HG02885 (cell line): ENCODE measurements around the gene TMEM120B.
"Not testable (repeated sequence)": the region's sequence is repeated elsewhere in the genome, so short reads cannot be mapped to it uniquely, and the experiment has no call there.

ENCODE experiments used
- ATAC-seq: cut with Tn5 transposase; IDR thresholded peaks from one replicate; pipeline ENCODE4 v1.9.1; 2021; ENCODE audit warnings: mild to moderate bottlenecking; ENCODE audit not compliant: unreplicated experiment, poor library complexity

Gene TMEM120B

DNA sequence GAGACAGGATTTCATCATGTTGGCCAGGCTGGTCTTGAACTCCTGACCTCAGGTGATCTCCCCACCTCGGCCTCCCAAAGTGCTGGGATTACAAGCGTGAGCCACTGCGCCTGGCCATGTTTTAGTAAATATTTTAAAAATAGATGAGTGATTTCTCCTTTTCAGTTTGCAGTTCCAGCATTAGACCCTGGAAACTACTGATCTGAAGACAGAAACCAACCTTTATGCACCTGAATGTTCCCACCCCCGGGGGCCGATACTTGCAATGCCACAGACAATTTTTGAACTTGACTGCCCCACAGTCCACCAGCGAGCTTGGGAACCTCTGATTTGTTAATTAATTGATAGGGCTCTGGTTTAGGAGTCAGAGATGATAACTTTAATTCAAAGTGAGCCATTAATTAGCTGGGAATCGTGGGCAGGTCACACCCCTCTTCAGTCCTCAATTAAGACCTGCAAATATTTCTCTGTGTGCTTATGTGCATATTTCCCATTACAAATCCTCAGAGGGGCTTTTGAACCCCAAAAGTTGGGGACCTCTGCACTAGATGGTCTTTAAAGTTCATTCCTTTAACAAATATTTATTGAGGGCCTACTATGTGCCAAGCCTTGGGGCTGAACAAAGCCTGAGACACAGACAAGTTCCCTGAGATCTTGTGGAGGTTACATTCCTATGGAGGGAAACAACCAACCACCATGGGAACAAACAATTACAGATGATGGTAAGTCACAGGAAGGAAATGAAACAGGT is 4.1 kb upstream of the TMEM120B start:
- no peak for ATAC-seq

DNA sequence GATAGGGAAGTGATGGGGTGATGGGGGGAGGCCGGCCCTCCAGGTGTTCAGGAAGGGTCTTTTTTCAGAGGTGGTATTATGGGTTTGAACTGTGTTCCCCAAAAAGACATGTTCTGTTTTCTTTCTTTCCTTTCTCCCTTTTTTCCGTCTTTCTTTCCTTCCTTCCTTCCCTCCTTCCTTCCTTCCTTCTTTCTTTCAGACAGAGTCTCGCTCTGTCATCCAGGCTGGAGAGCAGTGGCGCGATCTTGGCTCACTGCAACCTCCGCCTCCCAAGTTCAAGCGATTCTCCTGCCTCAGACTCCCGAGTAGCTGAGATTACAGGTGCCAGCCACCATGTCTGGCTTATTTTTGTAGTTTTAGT is 3.5 kb upstream of the TMEM120B start:
- ATAC-seq: not testable (repeated sequence)

DNA sequence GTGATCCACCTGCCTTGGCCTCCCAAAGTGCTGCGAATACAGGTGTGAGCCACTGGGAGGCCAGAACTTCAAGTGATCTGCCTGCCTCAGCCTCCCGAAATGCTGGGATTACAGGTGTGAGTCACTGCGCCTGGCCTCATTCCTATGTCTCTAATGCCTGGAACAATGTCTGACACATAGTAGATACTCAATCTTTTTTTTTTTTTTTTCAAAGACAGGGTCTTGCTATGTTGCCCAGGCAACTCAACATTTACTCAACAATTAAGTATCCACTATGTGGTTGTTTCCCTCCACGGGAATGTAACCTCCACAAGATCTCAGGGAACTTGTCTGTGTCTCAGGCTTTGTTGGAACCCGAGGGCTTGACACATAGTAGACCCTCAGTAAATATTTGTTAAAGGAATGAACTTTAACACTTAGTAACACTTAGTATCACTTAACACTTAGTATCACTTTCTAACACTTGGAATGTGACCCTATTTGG is 3.0 kb upstream of the TMEM120B start:
- no peak for ATAC-seq

DNA sequence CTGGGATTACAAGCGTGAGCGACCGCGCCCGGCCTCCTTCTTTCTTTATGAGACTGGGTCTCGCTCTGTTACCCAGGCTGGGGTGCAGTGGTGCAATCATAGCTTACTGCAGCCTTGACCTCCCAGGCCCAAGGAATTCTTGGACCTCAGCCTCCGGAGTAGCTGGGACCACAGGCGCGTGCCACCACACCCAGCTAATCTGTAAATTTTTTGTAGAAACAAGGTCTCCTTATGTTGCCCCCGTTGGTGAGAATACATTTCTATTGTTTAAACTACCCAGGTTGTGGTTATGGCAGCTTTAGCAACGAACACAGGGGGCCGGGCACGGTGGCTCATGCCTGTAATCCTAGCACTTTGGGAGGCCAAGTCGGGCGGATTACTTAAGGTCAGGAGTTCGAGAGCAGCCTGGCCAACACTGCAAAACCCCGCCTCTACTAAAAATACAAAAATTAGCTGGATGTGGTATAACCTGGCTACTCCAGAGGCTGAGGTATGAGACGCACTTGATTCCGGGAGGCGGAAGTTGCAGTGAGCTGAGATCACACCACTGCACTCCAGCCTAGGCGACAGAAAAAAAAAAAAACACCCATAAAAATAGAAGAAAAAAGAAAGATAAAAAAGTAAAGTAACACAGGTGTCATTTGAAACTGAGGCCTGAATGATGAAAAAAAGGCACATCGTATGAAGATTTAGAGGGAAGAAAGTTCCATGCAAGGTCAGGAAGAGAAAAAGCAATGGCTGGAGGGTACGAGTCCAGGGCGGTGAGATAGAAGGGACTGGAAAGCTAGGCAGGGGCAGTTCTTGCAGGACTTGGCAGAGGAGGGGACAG is 977 bp upstream of the TMEM120B start:
- ATAC-seq: no peak

DNA sequence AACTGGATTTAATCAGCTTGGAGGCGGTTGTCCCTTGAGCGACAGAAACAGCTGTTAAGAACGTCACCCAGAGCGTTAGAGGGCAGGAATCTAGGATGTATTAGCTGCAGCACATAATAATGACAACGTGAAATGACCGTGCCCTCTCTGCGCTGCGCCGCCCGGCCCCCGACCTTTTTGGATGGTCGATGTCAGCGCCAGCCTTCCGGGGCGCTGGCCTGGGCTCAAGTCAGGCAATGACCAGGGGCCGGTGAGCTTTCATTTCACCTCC is 427 bp upstream of the TMEM120B start:
- peak; percentile 38 for ATAC-seq

DNA sequence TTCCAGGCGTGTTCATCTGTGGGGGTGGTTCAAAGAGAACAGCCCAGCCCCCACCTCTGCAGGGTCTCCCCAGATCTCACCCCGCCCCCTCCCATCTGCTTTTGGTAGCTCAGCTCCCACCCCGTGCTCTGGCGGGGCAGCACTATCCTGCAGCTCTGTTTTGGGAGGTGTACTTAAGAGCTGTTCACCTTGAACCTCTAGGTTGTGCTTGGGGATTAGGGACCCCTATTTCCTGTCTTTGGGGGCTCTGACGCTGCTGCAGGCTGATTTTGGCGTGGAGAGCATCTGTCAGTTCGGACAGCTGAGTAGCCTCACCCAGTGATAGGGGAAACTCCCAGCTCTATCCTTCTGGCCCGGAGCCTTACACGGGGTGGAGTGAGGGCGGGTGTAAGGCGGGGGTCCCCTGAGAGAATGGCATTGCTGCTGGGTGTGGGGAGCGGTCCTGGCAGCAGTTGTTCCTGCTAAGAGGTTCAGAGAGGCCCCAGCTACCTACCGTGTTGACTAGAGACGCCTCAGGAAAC is 765 bp downstream of the TMEM120B start:
- ATAC-seq: no peak

DNA sequence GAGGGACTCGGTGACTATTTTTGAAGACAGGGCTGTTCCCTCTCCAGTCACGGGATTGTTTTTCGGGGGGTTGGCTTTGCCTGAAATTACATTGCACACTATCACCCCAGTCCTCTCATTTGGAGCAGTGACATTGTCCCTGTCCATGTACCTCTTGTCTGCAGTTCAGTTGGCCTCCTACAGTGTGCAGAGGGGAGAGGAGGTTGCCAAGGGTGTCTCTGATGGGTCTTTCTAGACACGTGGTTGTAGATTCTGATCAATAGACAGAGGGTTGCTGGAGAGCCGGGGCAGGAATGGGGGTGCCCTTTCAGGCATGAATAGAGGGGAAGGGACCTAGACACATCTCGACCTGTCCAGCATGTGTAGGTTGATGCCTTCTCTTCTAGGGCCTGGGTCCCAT is 1.2 kb downstream of the TMEM120B start:
- ATAC-seq: no peak

DNA sequence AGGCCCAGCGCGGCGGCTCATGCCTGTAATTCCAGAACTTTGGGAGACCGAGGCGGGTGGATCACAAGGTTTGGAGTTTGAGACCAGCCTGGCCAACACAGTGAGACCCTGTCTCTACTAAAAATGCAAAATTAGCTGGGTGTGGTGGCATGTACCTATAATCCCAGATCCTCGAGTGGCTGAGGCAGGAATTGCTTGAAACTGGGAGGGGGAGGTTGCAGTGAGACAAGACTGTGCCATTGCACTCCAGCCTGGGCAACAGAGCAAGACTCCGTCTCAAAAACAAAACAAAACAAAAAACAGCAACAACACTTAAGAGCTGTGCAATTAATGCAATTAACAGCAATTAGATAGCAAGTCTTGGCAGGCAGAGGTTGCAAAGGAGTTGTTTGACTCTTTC is 2.5 kb downstream of the TMEM120B start:
- not testable (repeated sequence) for ATAC-seq

DNA sequence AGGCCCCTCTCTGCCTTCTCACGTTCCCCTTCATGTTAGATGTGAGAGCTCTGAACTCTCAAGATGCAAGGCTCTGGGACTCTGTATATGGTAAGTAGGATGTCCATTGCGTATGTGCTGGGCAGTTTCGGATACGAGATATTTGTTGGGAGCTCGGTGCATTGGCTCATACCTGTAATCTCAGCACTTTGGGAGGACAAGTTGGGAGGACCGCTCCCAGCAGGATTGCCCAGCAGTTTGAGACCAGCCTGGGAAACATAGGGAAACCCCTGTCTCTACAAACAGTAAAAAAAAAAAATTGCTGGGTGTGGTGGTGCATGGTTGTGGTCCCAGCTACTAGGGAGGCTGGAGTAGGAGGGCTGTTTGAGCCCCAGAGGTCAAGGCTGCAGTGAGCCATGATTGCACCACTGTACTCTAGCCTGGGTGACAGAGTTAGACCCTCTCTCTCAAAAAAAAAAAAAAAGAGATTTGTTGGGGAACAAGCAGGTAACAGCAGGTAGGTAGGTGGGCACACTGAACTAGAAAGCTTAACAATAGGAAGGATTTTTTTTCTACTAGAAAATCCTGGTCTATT is 3.4 kb downstream of the TMEM120B start:
- ATAC-seq: no peak

DNA sequence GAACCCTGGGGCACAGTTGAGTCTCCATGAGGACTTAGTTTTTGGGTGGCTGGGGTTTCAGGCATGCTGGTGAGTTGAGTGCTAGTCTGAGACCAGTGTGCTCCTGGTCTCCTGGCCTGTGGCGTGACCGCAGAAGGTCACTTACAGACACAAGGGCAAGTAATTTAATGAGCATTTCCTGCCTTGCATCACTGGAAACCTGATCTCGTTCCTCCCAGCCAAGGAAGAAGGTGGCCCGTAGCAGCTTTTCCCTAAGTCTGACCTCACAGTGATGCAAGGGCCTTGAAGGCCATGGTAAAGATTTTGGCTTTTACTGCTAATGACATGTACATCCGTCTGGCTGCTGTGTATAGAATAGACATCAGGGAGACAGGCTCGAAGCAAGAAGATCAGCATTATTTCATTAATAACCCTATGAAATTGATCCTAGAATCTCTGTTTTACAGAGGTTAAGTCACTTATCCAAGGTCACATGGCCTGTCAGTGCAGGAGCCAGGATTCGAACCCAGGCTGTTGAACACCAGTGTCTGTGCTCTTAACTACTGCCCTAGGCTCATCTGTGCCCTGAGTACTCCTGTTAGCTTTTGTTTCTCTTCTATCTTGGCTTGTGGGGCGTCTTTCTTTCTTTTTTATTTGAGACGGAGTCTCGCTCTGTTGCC is 4.6 kb downstream of the TMEM120B start:
- ATAC-seq: no peak

DNA sequence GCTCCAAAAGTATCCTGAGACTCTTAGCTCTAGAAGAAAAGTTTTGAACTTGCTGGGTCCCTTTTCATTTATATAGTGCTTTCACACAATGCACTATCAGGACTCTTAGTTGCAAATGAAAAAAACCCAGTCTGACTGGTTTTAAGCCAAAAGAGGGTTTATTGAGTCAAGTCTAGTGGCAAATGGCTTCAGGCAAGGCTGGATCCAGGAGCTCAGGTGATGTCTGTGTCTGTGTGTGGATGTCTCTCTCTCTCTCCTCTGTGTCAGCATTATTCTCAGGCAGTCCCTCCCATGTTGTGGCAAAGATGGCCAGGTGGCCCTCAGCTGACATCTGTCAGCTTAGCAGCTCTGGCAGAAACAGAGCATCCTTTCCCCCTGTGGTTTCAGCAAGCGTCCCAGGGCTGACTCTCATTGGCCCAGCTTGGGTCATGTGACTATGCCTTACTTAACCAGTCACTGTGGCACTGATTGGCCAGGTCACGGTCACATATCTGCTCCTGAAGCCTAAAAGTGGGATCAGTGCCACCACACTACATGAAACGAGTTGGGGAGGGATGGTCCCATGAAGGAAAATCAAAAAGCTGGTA is 6.2 kb downstream of the TMEM120B start:
- no peak for ATAC-seq

DNA sequence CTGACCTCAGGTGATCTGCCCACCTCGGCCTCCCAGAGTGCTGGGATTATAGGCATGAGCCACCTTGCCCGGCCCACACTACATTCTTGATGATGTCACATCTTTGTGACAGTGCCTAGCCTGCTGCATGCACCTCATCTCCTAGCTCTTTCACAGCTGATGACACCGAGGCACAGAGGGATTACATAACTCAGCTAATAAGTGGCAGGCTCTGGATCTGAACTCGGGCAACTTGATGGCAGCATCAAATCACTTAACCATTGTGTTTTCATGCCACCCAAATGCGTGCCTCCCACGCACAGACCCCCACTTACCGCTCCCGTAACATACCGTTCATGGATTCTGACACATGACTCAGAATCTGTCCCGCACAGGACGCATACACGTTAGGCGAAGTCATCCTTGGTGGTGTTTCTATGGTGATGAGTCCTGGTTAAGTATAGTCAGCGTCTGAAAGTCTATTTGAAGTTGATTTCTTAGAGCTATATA is 7.4 kb downstream of the TMEM120B start:
- no peak for ATAC-seq

DNA sequence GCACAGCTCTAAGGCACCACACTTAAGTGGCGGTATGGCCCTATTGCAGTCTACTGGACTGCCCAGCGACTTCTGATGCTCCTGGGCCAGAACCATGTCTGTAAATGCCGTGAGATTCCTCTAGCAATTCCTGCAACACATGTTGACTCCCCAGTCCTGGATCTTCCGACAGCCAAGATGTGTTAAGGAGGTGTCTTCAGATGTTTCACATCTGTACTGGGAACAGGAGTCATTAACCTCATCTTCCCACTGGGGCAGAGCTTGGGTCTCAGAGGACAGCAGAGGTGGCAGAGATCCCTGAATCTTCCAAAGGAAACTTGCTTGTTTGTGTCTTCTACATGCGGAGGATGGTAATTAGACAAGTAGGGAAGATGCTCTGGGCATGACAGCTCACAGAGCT is 8.2 kb downstream of the TMEM120B start:
- no peak for ATAC-seq

DNA sequence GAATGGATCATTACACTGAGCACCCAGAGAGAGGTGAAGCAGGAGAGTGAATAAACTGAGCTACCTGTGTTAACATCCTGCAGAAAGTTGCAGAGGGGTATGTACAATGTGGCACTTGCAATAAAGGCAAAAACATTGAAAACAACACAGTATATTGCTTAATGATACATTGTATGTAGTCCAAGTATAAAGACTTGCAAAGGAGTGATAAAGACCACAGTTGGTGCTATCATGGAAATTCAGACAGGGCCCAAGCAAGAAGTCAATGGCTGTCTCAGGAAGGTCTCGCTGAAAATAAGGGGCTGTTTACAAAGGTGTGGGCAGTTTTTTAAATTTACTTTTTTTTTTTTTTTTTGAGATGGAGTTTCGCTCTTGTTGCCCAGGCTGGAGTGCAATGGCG is 10.0 kb downstream of the TMEM120B start:
- no peak for ATAC-seq

DNA sequence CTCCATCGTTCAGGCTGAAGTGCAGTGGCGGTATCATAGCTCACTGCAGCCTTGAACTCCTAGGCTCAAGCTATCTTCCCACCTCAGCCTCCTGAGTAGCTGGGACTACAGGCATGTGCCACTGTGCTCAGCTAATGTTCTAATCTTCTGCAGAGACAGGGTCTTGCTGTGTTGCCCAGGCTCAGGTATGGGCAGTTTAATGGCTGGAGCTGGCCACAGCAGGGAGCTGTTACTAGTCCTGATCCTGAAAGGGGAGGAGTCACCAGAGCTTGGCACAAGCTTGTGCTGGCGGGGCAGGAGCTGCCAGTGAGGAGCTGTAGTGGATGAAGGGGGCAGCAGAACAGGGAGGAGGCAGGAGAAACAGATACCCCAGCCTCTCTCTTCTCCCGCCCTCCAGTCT is 10.6 kb downstream of the TMEM120B start:
- ATAC-seq: no peak

DNA sequence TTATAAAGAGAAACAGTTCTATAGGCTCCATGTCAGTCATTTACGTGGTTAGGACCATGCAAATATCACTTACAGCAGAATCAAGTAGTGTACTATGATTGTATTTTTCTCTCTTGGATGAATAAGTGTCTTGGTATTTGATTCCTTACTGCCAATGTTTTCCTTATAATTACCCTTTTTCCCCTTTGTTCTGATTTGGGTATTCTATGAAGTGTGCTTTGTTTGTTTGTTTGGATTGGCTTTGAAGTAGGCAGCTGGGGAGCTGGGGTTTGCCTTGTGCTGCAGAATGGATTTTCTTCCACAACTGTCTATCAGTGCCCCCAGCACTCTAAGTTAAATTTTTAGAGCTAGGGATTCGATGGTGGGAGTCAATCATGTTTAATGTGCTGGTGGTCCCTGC is 12.4 kb downstream of the TMEM120B start:
- no peak for ATAC-seq

DNA sequence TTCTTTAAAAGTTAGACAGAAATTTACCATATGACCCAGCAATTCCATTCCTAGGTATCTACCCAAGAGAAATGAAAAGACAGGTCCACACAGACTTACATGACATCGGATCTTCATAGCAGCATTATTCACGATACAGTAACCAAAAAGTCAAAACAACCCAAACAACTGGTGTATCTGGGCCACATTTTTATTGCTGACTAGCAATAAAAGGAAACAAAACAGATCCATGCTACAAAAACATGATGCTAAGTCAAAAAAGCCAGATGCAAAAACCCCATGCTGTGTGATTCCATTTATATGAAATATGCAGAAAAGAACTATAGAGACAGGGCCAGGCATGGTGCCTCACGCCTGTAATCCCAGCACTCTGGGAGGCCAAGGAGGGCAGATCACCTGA is 12.9 kb downstream of the TMEM120B start:
- no peak for ATAC-seq

DNA sequence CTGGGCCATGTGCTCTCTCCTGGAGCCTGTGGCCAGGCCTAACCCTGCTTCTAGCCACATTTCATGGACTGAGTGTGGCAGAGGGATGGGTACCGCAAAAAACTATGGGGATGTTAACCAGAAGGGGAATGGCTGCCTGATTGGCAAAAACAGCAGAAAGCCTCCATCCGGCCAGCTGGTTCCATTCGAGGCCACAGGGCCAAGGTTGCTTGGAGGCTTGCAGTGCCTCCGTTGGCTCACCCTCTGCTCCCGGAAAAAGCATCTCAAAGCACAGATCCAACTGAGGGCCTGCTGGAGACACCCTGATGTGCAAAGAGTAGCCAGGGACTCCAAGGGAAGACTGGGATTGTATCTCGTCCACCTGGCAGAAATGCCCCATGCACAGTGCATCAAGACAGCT is 16.5 kb downstream of the TMEM120B start:
- no peak for ATAC-seq

DNA sequence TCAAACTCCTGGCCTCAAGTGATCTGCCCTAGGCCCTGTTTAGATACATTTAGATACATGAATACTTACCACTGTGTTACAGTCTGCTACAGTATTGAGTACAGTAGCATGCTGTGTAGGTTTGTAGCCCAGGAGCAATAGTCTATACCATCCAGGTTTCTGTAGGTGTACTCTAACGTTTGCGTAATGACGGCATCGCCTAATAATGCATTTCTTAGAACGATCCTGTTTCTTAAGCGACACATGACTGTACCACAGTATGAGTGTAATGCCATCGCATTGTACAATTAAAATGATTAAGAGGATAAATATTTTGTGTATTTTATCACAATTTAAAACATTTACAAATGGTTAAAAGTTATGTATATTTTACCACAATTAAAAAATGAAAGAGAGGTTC is 18.9 kb downstream of the TMEM120B start:
- ATAC-seq: no peak

DNA sequence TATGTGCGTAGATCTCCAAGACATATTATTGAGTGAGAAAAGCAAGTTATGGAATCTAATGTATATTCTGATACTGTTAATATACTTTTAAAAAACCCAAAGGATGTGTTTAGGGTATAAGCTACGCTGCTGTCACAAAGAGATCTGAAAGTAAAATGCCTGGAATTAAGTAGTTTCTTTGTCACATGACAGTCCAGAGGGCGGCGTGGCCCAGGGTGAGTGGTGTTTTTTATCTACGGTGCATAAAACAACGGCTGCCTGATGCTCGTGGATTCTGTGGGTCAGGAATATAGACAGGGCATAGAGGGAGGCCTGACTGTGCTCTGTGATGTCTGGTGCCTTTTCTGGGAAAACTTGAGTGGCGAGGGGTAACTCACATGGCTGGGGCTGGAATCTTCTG is 21.3 kb downstream of the TMEM120B start:
- ATAC-seq: no peak
